AG04449 (cell line): ENCODE data around the gene EIF4G3.

Experiments used
- CTCF ChIA-PET: fragments of 350-600 bp; formaldehyde crosslinking; extraction: SDS; loops from one replicate; lab custom pipeline; 2021; ENCODE audit warnings: antibody characterized with exemption; lab: Yijun Ruan, JAX
- POLR2A ChIA-PET: fragments of 400-600, 350-600 bp; formaldehyde crosslinking; extraction: SDS; loops from one replicate; lab custom pipeline; 2020; ENCODE audit warnings: antibody characterized with exemption, inconsistent platforms; lab: Yijun Ruan, JAX
- DNase-seq: peaks from one replicate; pipeline ENCODE4 v3.0.0-alpha.2; 2010; ENCODE audit warnings: low read depth, low spot score
- H3K4me3 ChIP-seq: 2 replicates; pipeline ENCODE4 v1.5.1; 2011; ENCODE audit warnings: low read depth, mild to moderate bottlenecking, control low read depth, low read length
- TF ChIP-seq, protein P1 (sequence below): IDR thresholded peaks from one replicate; pipeline ENCODE4 v1.5.1; 2011; ENCODE audit warnings: mild to moderate bottlenecking, moderate library complexity, low read length, control low read depth, inconsistent platforms; ENCODE audit not compliant: insufficient read depth; ENCODE audit errors: missing control alignments

The EIF4G3 gene

DNA sequence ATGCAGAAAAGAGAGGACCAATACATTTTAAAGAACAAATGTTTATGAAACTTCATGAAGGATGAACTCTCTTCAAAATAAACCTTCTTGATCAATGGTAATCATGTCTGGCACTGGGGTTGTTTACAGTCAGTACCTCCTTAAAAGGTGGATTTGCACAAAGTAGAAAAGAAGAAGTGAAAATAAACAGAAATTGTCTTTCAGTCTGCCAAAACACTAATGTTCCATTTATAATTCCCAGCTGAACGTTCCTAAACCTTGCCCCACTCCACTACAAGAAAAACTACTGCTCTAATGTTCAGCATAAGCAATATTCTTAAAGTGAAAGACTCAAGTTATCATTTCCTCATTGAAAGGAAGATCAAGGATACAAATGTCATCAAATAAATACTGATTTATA is 86.2 kb downstream of the EIF4G3 start:
- ChIA-PET CTCF (interaction anchor here (1.5 kb wide), 1 partner anchor 105 kb away, joined by 4 read pairs; no protein-coding TSS in a partner anchor), POLR2A (no interaction called here)
- H3K4me3 ChIP-seq = no peak overlapping the region
- TF ChIP-seq, protein P1, sequence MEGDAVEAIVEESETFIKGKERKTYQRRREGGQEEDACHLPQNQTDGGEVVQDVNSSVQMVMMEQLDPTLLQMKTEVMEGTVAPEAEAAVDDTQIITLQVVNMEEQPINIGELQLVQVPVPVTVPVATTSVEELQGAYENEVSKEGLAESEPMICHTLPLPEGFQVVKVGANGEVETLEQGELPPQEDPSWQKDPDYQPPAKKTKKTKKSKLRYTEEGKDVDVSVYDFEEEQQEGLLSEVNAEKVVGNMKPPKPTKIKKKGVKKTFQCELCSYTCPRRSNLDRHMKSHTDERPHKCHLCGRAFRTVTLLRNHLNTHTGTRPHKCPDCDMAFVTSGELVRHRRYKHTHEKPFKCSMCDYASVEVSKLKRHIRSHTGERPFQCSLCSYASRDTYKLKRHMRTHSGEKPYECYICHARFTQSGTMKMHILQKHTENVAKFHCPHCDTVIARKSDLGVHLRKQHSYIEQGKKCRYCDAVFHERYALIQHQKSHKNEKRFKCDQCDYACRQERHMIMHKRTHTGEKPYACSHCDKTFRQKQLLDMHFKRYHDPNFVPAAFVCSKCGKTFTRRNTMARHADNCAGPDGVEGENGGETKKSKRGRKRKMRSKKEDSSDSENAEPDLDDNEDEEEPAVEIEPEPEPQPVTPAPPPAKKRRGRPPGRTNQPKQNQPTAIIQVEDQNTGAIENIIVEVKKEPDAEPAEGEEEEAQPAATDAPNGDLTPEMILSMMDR = no peak
- no peak for DNase-seq

DNA sequence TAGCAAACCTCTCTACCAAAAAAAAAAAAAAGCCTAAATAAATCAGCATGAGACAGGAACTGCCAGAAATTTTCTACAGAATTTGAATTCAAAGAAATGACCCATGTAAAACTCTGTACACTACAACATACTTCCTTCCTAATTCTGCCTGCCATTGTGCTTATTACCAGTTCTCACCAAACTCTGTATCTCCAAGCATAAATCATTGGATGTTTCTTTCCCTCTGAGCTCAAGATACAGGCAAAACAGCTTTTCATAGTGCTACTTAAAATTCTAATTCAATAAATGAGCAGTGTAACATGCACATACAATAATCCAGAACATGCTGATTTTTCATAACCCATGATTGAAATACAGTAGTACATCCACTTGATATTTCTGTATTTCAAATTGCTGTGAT is 87.0 kb downstream of the EIF4G3 start:
- ChIA-PET POLR2A (no interaction called here), CTCF (no interaction called here)
- no peak for DNase-seq
- no peak overlapping the region for H3K4me3 ChIP-seq
- TF ChIP-seq, protein P1 = no peak

DNA sequence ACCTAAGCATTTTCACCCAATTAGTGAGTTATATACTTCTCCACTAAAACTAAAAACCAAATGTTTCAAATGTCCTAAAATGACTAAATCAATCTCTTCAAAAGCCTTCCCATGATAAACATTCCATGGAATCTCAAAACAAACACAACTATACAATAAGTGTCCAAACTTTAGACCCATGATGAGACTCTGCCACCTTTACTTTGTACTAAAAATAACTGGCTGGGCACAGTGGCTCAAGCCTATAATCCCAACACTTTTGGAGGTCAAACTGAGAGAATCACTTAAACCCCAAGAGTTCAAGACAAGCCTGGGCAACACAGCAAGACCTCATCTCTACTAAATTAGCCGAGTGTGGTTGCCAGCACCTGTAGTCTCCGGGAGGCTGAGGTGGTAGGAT is 87.4 kb downstream of the EIF4G3 start:
- no peak for DNase-seq
- TF ChIP-seq, protein P1 = no peak
- ChIA-PET CTCF (no interaction called here), POLR2A (no interaction called here)
- no peak overlapping the region for H3K4me3 ChIP-seq

DNA sequence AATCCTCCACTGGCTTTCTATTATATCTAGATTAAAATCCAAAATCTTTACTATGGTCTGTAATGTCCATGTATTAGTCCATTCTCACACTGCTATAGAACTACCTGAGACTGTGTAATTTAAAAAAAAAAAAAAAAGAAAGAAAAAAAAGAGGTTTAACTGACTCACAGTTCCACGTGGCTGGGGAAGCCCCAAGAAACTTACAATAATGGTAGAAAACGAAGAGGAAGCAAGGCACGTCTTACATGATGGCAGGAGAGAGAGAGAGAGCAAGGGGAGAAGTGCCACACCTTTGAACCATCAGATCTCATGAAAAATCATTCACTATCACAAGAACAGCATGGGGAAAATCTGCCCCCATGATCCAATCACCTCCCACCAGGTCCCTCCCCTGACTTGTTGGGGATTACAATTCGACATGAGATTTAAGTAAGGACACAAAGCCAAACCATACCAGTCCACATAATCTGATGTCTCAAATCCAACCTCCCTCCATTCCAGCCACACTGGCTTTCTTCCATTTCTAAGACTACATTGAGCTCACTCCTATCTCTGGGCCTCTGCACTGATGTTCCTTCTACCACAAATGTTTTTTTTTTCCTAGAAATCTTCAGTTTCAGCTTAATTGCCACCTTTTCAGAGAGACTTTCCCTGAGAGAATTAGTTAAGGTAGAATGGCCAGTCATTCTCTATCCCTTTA is 92.4 kb downstream of the EIF4G3 start:
- DNase-seq = no peak
- TF ChIP-seq, protein P1 = no peak
- ChIA-PET CTCF (interaction anchor here (1.4 kb wide), 1 partner anchor 11 kb away, joined by 3 read pairs; no protein-coding TSS in a partner anchor), POLR2A (no interaction called here)
- no peak overlapping the region for H3K4me3 ChIP-seq

DNA sequence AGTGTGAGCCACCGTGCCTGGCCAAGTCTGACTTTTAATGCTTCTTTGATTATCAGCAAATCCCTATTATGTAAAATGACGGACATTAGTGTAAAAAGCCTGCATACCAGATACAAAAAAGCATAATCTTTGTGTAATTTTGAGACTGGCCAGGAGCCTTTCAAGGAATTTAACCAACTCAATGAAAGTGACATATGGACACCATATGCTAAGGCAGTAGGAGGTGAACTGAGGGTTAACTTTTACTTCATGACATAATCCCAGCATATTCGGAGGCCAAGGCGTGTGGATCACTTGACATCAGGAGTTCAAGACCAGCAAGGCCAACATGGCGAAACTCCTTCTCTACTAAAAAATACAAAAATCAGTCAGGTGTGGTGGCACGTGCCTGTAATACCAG is 94.6 kb downstream of the EIF4G3 start:
- ChIA-PET CTCF (no interaction called here), POLR2A (no interaction called here)
- H3K4me3 ChIP-seq = no peak overlapping the region
- TF ChIP-seq, protein P1 = no peak
- DNase-seq = no peak

DNA sequence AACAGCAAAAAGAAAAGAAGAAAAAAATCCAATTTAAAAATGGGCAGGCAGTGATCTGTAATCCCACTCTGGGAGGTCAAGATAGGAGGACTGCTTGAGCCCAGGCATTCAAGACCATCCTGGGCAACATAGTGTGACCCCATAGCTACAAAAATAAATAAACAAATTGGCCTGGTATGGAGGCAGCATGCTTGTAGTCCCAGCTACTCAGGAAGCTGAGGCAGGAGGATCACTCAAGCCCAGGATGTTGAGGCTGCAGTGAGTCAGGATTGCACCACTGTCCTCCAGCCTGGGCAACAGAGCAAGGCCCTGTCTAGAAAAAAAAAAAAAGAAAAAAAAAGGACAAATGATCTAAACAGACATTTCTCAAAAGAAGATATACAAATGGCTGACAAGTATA is 99.6 kb downstream of the EIF4G3 start:
- TF ChIP-seq, protein P1 = no peak
- H3K4me3 ChIP-seq = no peak overlapping the region
- ChIA-PET CTCF (no interaction called here), POLR2A (no interaction called here)
- DNase-seq = no peak
